Ovary (tissue), 9 donors: Measurements from ENCODE around the gene RNASE2. TPM values are rescaled to one million over a fixed set of nuclear protein-coding genes. Genes with fewer than 3 reads are reported as not detected.

Experiments
- DNase-seq, 5 donors: peaks; one replicate each; pipeline ENCODE4 v3.0.0-alpha.2; 2019 to 2020
- H3K27ac ChIP-seq, 2 donors: fragments of 200-600 bp; one replicate each; pipeline versions ENCODE4 v1.5.1 to v1.8.0; 2019 to 2022
- H3K27me3 ChIP-seq: fragments of 200-600 bp; one replicate; pipeline ENCODE4 v1.8.0; 2022
- H3K36me3 ChIP-seq: fragments of 200-600 bp; sonication (generic); one replicate; pipeline ENCODE4 v1.5.1; 2019
- H3K4me1 ChIP-seq: one replicate; pipeline ENCODE4 v1.8.1; 2013; ENCODE audit warnings: mild to moderate bottlenecking, moderate library complexity; ENCODE audit not compliant: insufficient read depth
- H3K4me3 ChIP-seq: fragments of 200-600 bp; sonication (generic); one replicate; pipeline ENCODE4 v1.5.1; 2017
- H3K9me3 ChIP-seq, 2 donors: fragments of 200-600 bp in 1 of 2; sonication (generic) in 1 of 2; one replicate each; pipeline versions ENCODE4 v1.5.1 to v1.8.1; 2013 to 2019; ENCODE audit warnings: mild to moderate bottlenecking in 1 of 2, moderate library complexity in 1 of 2
- EP300 ChIP-seq: sonication (generic); formaldehyde crosslinking; IDR thresholded peaks from one replicate; pipeline ENCODE4 v1.6.1; 2017; ENCODE audit warnings: antibody characterized with exemption
- POLR2A ChIP-seq: fragments of 450-650 bp; IDR thresholded peaks from one replicate; pipeline ENCODE4 v1.6.1; 2017; ENCODE audit warnings: antibody characterized with exemption, mild to moderate bottlenecking, moderate library complexity
- WGBS, 3 donors: extraction: QIAGEN DNeasy Blood & Tissue Kit in 1 of 3; methylation state at CpG; one replicate each; pipeline versions ENCODE4 v1.1.5 to v1.1.7; 2013 to 2017; 5-methylcytosine and 5-hydroxymethylcytosine counted together
- intact Hi-C, 4 donors: fragments of 100-400 bp; cut with DNase I; formaldehyde crosslinking; loops; one replicate each; pipeline versions ENCODE4 v1.11.0 to v1.15.1; 2022 to 2023
- polyA plus RNA-seq, 2 donors: library from polyadenylated mRNA; stranded (reverse); fragments of 200-250 nt in 1 of 2; fragments of 350-450 nt in 1 of 2; fragmentation: Illumina TruSeq in 1 of 2; extraction: RNeasy Lipid Tissue Mini Kit (QIAGEN cat#74804) in 1 of 2; gene quantifications; one replicate each; pipeline ENCODE4 v1.2.3, GENCODE V29; 2013 to 2014
- small RNA-seq: library from RNA; depleted of rRNA; stranded (forward); fragments of <200 nt; gene quantifications from one replicate; pipeline ENCODE3, GENCODE V24; 2016
- total RNA-seq, 7 donors: library from RNA; depleted of rRNA in 2 of 7; stranded (reverse); fragments of >200 nt in 2 of 7; fragmentation: NEBNext Ultra II Directional in 3 of 7; extraction: Animal tissue kit (Norgen Biotek cat#: 25700) in 3 of 7; gene quantifications; one replicate each; pipeline versions ENCODE4 v1.1.0 to v1.2.4, GENCODE V29; 2016 to 2023
- TF ChIP-seq, protein P1 (sequence below), 3 donors: fragments of 450-650 bp in 2 of 3; fragments of 200-600 bp in 1 of 3; IDR thresholded peaks; one replicate each; pipeline versions ENCODE4 v1.5.1 to v1.8.0; 2016 to 2022; ENCODE audit warnings: antibody characterized with exemption in 3 of 3, mild to moderate bottlenecking in 1 of 3
- donor health status: DM: no; HTN: no; CAD: no; lungs with moderate emphysema.
- donor health status: DM: no; HTN: no; CAD: no.
- donor health status: Bipolar disorder and iron deficiency.
- donor health status: DM: yes; HTN: yes; CAD: no.
- donor health status: DM: no; HTN: no; CAD: no.
- donor health status: DM: yes; HTN: yes; CAD: no.

Gene RNASE2
- total and polyA plus RNA-seq, 9 donors: 0.38 to 3.0 (median 1.2) TPM; not detected in 1

DNA sequence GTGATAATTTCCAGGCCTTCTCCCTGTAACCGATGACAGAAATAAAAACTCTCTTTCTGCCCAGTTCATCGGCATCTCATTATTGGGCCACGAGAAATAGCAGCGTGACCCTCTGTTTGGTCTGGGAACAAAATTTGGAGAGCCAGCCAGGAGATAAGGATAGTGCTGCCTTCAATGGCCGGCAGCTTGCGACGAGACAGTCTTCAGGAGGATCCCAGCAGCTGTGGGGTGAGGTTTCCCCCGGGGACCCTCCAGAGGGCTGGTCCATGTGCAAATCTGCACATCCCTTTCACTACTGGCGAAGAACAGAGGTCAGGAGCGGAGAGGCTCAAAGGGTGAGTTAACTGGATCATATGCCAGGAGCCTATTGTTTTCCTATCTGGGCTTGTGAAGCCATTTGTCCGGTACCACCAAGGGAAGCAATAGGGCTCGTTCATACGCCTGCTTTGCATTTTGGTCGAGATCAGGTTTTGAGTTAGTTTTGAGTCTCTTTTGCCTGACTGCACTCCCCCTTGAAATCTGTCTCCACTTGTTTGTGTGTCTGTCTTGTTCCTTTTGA, 48.6 kb downstream of the RNASE2 start:
- H3K27me3 ChIP-seq: no peaks in the 10 kb centered on the region
- WGBS, 3 donors: 68 to 80% (median 71%) methylated on average over 14 of the region's 14 CpGs

More for the DNA sequence above, 48.6 kb downstream of the RNASE2 start:
- DNase-seq: no peak
- intact Hi-C loops: no loop called here
- H3K4me3 ChIP-seq: no peak overlapping the region
- H3K36me3 ChIP-seq: no peaks in the 10 kb centered on the region
- no peaks in the 10 kb centered on the region for H3K4me1 ChIP-seq
- TF ChIP-seq, protein P1, sequence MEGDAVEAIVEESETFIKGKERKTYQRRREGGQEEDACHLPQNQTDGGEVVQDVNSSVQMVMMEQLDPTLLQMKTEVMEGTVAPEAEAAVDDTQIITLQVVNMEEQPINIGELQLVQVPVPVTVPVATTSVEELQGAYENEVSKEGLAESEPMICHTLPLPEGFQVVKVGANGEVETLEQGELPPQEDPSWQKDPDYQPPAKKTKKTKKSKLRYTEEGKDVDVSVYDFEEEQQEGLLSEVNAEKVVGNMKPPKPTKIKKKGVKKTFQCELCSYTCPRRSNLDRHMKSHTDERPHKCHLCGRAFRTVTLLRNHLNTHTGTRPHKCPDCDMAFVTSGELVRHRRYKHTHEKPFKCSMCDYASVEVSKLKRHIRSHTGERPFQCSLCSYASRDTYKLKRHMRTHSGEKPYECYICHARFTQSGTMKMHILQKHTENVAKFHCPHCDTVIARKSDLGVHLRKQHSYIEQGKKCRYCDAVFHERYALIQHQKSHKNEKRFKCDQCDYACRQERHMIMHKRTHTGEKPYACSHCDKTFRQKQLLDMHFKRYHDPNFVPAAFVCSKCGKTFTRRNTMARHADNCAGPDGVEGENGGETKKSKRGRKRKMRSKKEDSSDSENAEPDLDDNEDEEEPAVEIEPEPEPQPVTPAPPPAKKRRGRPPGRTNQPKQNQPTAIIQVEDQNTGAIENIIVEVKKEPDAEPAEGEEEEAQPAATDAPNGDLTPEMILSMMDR (IDR thresholded peaks at IDR 0.05): no peak
- no peak for TF ChIP-seq EP300
- TF ChIP-seq POLR2A: no peak
- H3K9me3 ChIP-seq: no peaks in the 10 kb centered on the region
- no peak overlapping the region for H3K27ac ChIP-seq

Small RNA genes lying within 50 kb of the gene (small RNA-seq; reads per million reads assigned to genes)
- gene RN7SL189P: not detected

Other genes with a start within 250 kb of the RNASE2 start
- gene EDDM3A, start 209.6 kb upstream of the RNASE2 start, total RNA-seq: not detected
- not detected for gene EDDM3A, start 209.6 kb upstream of the RNASE2 start, polyA plus RNA-seq
- not detected for gene EDDM3B, start 187.1 kb upstream of the RNASE2 start, total RNA-seq
- gene EDDM3B, start 187.1 kb upstream of the RNASE2 start, polyA plus RNA-seq: not detected
- 1 to 10 TPM; 3.1 to 7.5 (median 5.0) TPM for gene RNASE6, start 174.2 kb upstream of the RNASE2 start, total RNA-seq
- gene RNASE6, start 174.2 kb upstream of the RNASE2 start, polyA plus RNA-seq: 10 to 100 TPM in 1 of 2 donors, 1 to 10 TPM in 1; 4.7 to 30.3 TPM
- 100 to 1,000 TPM in 6 of 7 donors, 10 to 100 TPM in 1; 62.5 to 293 (median 119) TPM for gene RNASE1, start 152.6 kb upstream of the RNASE2 start, total RNA-seq
- 100 to 1,000 TPM; 203 to 985 TPM for gene RNASE1, start 152.6 kb upstream of the RNASE2 start, polyA plus RNA-seq
- not detected for gene RNASE3, start 64.1 kb upstream of the RNASE2 start, total RNA-seq
- gene RNASE3, start 64.1 kb upstream of the RNASE2 start, polyA plus RNA-seq: under 1 TPM in 1 of 2 donors, not detected in 1; 0.24 TPM
- gene METTL17, start 34.5 kb downstream of the RNASE2 start, total RNA-seq: 10 to 100 TPM; 42.5 to 65.1 (median 45.7) TPM
- gene METTL17, start 34.5 kb downstream of the RNASE2 start, polyA plus RNA-seq: 10 to 100 TPM; 49.9 to 53.6 TPM
- under 1 TPM in 1 of 7 donors, not detected in 6; 0.28 TPM for gene SLC39A2, start 43.8 kb downstream of the RNASE2 start, total RNA-seq
- gene SLC39A2, start 43.8 kb downstream of the RNASE2 start, polyA plus RNA-seq: under 1 TPM in 1 of 2 donors, not detected in 1; 0.30 TPM
- 100 to 1,000 TPM; 355 to 703 (median 417) TPM for gene NDRG2, start 69.6 kb downstream of the RNASE2 start, total RNA-seq
- gene NDRG2, start 69.6 kb downstream of the RNASE2 start, polyA plus RNA-seq: 100 to 1,000 TPM; 579 to 585 TPM
- 1 to 10 TPM in 5 of 7 donors, under 1 TPM in 1, not detected in 1; 0.72 to 2.5 (median 1.4) TPM for gene TPPP2, start 74.7 kb downstream of the RNASE2 start, total RNA-seq
- gene TPPP2, start 74.7 kb downstream of the RNASE2 start, polyA plus RNA-seq: 1 to 10 TPM in 1 of 2 donors, under 1 TPM in 1; 0.62 to 1.1 TPM
- gene RNASE13, start 79.3 kb downstream of the RNASE2 start, total RNA-seq: not detected
- gene RNASE13, start 79.3 kb downstream of the RNASE2 start, polyA plus RNA-seq: not detected
- gene RNASE7, start 86.9 kb downstream of the RNASE2 start, total RNA-seq: not detected
- not detected for gene RNASE7, start 86.9 kb downstream of the RNASE2 start, polyA plus RNA-seq
- not detected for gene RNASE8, start 102.3 kb downstream of the RNASE2 start, total RNA-seq
- gene RNASE8, start 102.3 kb downstream of the RNASE2 start, polyA plus RNA-seq: not detected
- gene ARHGEF40, start 114.8 kb downstream of the RNASE2 start, total RNA-seq: 10 to 100 TPM; 31.0 to 98.3 (median 66.1) TPM
- 10 to 100 TPM; 29.8 to 34.3 TPM for gene ARHGEF40, start 114.8 kb downstream of the RNASE2 start, polyA plus RNA-seq
- gene ZNF219, start 143.2 kb downstream of the RNASE2 start, total RNA-seq: 10 to 100 TPM; 27.7 to 60.9 (median 33.4) TPM
- gene ZNF219, start 143.2 kb downstream of the RNASE2 start, polyA plus RNA-seq: 10 to 100 TPM in 1 of 2 donors, 1 to 10 TPM in 1; 4.8 to 31.0 TPM
- gene TMEM253, start 145.6 kb downstream of the RNASE2 start, total RNA-seq: 1 to 10 TPM in 2 of 7 donors, under 1 TPM in 5; 0.24 to 1.3 (median 0.56) TPM
- gene TMEM253, start 145.6 kb downstream of the RNASE2 start, polyA plus RNA-seq: under 1 TPM; 0.40 to 0.98 TPM
- gene OR5AU1, start 200.6 kb downstream of the RNASE2 start, total RNA-seq: not detected
- gene OR5AU1, start 200.6 kb downstream of the RNASE2 start, polyA plus RNA-seq: not detected